GM11168 (cell line): ENCODE results near the gene SMOC1.

Source experiments
- in situ Hi-C: fragments of 300-500 bp; cut with MboI; formaldehyde crosslinking; loops from one replicate; pipeline ENCODE4 v1.12.0; 2022; ENCODE audit warnings: low sequenced_read_pairs; ENCODE audit not compliant: unreplicated experiment

Gene SMOC1

DNA sequence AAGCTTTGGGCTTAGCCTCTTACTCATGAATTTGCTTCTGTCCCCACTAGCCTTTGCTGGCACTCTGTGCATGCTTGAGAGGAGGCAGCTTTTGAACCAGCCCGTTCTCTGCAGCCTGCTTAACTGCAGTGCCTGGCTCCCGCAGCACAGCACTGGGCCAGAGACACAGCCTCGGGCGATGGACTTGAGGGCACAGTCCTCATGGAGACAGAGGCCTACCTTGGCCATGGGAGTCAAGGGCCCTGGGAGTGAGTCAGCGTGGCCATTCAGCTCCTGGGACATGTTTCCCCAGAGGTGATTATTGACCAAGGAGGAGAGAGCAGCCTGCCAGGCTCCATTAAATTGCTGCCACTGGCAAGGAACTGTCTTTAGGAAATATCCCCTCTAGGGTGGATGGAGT is 93.5 kb downstream of the SMOC1 start:
- in situ Hi-C loops, result loop anchor here (5.0 kb wide), 1 partner anchor 75 kb away; no protein-coding TSS in a partner anchor

DNA sequence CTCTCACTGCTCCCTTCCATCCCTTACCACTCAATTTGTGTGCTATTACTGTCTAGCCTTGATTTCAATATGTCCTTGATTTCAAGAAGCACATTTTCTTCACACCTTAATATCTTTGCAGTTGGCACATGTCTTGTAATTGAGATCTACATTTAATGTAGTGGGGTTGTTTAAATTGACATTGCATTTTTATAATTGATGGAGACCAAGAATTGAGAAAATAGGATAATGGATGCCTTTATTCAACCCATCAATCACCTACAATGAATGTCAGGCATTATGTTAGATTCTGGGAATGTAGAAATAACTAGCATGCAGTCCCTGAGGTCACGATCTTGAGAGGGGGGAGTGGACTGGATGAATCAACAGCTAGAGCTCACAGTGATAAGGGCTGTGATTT is 94.6 kb downstream of the SMOC1 start:
- in situ Hi-C loops, result loop anchor here (5.0 kb wide), 1 partner anchor 77 kb away; no protein-coding TSS in a partner anchor

DNA sequence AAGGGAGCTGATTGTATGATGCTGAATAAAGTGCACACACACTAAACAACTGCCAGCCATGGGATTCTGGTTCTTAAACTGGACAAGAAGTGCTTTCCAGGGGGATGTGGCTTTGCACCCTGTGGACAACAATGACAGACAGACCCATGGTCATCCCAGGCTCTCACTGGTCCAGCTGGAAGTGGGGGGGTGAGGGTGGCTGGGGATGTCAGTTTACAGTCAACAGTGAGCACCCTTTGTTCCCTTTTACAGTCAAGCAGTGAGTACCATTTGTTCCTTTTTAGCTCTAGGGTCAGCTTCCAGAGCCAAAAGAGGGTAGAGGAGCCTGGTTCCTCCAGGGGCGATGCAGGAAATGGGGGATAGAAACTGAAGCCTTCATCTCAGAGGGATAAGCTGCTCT is 100.7 kb downstream of the SMOC1 start:
- in situ Hi-C loops, result no loop called here

DNA sequence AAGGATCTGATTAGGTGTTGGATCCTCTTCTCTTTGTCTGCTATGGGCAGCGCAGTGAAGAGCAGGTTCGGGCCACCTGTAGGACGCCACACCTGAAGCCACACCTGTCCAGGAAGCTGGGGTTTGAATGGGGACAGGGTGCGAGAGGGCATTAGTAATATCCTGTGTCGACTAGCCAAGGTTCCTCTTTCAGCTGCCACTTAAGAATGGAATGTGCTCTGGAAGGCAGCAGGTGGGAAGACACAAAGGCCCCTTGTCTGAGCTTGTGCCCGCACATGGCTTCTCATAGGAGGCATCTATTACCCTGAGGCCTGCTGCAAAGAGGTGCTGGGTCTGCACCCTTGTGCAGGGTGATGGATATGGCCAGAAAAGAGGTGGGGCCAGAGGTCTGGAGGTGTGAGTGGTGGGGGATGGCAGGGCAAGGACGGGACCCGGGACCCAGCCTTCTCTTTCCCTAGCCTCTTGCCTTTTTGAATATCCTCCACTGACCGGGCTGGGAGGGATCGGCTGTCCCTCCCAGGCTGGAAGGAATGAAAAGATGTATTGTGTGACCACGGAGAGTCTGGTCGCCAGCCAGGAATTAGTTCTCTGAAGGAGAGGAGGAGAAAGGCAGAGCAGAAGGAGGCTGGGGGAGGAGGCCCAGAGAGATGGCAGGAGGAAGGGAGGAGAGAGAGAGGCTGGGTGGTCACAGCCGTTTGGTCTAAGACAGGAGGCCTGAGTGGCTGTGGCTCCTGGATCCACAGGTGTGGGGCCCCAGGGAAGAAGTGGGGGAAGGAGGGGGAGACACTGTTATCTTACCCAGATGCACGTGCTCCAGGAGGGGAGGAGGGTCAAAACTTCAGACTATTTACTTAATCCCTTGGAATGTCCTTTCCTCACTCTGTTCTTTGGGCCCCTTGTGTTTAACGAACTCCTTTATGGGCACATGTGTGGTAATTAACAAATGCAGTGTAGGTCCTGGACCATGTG is 101.5 kb downstream of the SMOC1 start:
- in situ Hi-C loops, result no loop called here

DNA sequence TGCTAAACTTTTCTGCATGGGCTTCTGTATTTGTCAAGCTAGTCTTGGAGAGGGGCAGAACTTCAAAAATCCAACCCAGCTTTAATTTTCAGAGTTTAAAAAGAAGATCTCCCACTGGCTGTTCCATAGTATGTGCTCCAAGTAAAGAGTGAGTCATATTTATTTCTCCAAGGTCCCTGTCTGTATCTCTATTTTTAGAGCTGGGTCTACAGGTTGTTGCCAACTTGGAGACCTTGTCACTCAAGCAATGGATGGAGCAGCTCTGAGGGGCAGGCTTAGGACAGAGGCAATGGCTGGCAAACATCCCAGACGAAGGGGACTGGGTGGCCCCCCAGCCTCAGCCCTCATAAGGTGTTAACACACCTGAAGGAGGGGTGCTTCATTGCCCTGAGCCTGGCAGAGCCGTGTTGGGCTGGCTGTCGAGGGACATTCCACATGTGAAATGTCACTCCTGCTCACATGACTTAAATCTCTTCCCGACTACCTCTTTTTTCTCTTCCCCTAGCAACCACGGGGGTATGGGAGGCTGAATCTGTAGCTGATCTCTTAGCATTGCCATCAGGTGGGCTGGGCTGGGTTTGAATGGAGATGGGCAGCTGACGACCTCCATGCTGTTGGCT is 103.1 kb downstream of the SMOC1 start:
- in situ Hi-C loops, result no loop called here

DNA sequence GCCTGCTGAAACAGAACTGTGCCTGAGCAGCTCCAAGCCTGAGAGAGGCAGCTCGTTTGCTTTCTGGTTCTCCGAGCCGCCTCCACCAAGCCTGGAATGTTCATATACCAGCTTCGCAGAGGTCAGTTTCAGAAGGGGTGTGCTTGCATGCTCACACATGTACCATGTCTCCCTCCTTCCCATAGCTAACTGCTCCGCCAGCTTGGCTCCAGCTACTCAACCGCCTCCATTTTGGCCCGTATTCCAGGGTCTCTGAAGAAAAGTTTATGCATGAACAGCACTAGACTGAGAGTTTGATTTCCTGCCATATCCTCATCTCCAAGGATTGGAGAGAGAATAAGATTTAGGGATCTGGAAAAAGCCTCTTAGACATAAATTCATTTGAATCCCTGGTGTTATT is 103.7 kb downstream of the SMOC1 start:
- in situ Hi-C loops, result no loop called here

DNA sequence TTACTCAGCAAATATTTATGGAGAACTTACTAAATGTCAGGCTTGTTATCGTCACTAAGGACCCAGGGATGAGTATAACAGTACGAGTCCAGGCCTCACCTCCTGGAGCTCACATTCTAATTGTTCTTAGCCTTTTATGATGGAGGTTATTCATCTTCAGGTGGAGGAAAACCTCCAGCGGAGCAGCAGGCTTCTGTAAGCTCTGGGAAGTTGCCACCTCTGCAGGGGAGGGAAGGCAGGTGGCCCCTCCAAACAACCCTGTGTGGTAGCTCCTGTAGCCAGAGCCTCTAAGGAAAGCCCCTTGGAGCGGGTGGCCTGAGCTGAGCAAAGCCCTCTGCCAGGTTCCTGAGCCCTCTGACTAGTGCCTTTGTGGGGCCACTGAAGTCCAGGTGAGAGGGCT is 104.1 kb downstream of the SMOC1 start:
- in situ Hi-C loops, result no loop called here

DNA sequence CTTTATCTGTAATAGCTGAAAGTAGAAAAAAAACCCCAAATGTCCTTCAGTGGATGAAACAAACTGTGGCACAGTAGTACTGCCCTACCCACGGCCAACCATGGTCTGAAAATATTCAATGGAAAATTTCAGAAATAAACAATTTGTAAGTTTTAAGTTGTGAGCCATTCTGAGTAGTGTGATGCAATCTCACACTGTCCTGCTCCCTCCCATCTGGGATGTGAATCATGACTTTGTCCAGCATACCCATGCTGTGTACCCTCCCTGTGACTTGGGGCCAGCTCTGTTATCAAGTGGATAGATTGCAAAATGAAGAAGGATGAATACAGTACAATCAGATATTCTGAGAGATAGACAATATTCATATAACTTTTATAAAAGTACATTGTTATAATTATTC is 106.2 kb downstream of the SMOC1 start:
- in situ Hi-C loops, result no loop called here

DNA sequence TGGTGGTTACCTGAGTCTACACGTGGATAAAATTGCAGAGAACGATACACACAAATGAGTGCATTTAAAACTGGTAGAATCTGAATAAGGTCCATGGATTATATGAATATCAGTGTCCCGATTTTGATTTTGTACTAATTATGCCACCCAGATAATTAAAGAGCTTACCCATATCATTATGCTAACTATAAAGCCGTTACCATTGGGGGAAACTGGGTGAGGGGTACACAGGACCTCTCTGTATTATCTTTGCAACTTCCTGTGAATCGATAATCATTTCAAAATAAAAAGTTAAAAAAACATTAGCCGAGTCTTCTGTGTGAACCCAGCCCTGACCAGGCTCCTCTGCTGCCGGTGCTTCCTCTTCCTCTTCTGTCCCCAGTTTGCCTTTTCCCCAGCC is 107.1 kb downstream of the SMOC1 start:
- in situ Hi-C loops, result no loop called here

DNA sequence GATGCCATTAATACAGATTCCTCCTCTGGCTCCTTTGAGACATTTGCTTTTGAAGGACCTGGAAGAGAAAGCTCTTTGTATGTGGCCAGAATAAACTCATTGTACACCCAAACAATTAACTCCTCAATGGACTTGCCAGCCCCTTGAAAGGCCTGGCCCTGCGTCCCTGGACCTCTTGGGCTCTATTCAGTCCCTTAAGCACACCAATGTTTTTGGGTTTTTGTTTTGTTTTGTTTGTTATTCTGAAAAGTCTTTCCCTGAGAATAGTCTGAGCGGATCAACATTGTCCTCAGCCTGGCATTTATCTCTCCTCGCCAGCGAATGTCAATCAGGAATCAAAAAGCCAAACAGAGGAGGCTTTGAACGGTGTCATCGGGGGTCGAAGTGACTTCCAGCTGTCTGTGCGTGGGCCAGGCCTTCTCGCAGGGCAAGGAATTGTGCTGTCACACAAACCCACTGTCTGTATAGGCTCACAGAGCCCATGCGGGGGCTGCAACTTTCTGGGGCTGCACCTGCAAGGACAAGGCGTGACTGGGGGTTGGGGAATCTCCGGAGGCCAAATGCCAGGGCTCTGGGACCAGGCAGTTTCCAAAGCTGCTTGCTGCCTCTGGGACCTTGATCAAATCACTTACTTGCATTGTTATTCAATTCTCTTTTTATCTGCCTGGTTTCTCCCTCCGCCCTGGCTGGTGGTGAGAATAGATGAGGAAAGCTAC is 108.3 kb downstream of the SMOC1 start:
- in situ Hi-C loops, result no loop called here

DNA sequence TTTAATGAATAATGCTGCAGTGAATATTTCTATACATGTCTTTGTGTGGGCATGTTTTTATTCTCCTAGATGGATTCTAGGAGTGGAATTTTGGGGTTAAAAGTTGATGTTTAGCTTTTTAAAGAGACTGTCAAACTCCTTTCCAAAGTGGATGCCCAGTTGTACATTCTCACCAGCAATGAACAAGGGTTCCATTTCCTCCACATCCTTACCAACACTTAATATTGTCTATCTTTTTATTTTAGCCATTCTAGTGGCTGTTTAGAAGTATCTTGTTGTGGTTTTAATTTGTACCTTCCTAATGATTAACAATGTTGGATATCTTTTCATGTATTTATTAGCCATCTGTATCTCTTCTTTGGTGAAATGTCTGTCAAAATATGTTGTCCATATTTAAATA is 109.8 kb downstream of the SMOC1 start:
- in situ Hi-C loops, result no loop called here

DNA sequence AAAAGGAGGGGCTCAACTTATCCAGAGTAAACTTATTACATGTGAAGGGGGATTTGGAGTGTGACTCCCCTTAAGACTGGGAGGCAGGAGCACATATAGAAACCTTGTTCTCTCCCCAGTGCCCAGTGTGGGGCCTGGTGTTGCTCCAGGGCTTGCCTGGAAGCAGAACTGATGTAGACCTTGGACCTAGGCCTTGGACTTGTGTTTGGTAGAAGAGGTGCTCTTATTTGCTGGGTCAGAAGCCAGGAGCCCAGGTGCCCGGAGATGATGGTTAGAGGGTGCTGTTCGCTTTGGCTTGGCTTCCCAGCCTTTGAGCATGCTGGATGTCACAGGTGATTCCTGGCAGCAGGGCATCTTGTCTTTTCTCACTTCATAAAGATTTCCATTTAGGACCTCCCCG is 110.4 kb downstream of the SMOC1 start:
- in situ Hi-C loops, result no loop called here

DNA sequence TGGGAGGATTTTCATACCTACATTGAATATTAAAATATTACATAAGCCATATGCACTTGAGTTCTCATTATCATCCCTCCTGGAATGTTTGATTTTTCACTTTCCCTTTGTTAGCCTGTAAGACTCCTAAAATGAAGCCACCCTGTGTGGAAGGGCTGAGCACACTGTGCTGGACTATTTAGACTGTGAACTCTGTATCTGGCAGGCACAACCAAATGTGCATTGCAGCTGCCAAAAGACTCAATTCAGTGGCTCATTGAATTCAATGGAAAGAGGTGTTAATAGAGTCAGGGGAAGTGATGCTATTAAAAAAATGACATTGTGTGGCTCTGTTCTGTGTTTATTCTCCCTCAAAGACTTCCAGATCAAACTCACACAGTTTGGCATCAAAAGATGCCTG is 111.1 kb downstream of the SMOC1 start:
- in situ Hi-C loops, result no loop called here

DNA sequence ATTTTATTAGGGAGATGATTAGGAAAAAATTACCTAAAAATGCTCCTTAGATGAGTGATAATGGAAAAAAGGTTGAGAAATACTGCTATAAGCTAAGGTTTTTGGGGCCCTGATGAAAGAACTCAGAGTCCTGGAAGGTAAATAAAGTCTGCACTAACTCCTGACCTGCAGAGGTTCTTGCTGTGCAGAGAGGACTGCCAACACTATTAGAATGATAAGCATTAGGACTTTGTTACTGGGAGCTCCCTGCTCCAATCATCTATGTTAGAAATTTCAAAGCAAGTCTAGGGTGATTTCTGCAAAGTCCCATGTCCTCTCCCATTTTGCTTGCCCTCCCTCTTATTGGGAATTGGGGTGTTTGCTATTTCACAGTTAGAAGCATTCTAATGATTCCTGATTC is 112.2 kb downstream of the SMOC1 start:
- in situ Hi-C loops, result no loop called here

DNA sequence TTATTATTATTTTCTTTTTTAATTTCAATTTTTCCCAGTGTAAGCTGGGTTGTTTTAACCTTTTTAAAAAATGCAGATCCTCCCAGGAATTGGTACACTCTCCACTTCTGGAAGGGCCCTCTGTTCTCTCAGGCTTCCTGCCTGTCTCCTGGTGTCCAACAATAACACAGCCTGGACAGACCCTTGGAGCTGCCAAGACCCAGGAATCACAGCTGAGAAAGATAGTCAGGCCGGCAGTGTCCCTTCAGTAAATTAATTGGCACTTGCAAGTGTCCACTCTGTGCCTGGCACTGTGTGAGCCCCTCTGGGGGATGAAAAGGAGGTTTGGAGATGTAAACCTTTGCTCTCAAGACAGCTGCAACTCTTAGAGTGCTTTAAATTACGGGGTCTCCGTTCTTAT is 113.3 kb downstream of the SMOC1 start:
- in situ Hi-C loops, result no loop called here

DNA sequence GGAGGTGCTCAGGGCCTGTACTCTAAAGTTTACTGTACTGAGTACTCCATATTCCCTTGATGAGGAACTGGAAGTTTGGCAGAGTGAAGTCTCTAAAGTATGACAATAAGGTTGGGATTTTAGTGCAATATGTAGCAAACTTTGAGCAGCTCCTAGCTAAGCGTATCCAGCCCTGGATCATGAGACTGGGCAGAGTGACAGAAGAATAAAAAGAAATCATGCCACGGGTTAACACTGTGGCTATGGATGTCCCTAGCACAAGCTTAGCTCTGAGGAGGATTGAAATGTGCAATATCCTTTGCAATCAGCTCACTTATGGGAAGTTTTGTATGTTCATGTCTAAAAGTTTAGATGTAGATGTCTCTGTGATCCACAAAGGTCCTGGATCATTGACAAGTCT is 114.1 kb downstream of the SMOC1 start:
- in situ Hi-C loops, result no loop called here

DNA sequence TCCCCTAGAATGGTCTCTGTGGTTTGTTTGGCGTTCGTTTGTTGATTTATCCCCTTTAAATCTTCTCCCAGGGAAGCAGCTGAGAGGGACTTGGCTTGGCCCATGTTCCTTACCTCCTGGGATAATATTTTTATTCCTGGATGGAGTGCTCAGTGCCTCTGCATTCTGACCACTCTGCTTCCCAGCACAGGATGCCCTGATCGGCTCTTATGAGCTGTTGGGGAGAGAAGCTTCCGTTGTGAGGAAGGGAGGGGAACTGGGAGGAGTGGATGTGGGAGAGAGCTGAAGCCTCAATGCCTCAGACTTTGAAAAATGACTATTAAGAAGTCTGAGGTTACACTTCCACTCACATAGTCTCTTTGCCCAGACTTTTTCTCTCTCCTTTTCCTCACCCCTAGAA is 114.8 kb downstream of the SMOC1 start:
- in situ Hi-C loops, result no loop called here

DNA sequence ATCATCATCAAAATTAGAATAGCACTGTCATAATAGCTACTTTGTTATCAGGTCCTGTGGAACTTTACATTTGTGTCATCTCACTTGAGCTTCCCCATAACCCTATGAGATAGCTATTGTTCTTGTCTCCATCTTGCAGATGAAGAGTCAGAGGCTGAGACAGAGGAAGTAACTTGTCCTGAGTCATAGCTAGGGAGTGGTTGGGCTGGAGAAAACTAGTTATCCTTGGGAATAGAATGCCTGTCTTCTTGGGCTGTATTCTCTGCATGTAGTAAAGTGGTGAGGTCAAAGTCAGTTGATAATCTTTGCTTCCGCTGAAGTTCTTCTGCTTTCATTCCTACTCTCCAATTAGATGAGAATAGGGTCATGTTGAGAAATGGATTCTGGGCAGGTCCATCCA is 117.0 kb downstream of the SMOC1 start:
- in situ Hi-C loops, result no loop called here

DNA sequence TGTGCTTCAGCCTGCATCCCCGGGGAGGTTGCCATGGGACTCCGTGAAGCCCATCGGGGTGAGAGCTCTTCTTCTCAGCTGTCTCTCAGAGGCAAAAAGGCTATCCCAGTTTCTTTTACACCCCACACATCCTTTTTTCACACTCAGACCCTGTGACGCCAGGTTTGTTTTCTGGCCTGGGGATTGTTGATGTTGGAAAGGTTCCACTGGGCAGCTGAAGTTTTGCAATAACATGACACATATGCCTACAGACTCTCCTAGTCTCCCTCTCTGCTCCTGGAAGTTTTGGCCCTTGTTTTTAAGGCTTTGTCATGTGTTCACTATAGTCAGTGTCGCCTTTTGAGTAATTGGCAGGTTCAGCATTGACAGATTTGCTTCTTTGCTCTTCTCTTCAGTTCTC is 118.6 kb downstream of the SMOC1 start:
- in situ Hi-C loops, result no loop called here

DNA sequence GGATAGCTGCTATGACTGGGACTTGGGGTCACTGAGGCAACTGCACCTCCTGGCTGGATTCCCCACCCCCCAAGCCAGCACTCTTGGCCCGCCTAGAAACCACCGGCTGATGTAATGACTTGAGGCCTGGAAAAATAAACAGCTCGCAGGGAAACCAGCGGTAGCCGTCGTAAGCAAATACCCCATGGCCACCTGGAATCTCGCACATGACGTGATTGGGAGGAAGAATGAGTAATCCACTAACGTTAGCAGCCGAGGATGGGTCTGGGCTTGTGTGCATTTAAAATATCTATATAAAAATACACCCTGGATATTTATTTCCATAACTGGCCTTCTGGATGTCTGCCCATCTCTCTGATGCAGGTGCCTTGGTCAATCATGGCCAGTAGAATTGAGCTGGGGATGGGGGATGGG is 120.1 kb downstream of the SMOC1 start:
- in situ Hi-C loops, result no loop called here

DNA sequence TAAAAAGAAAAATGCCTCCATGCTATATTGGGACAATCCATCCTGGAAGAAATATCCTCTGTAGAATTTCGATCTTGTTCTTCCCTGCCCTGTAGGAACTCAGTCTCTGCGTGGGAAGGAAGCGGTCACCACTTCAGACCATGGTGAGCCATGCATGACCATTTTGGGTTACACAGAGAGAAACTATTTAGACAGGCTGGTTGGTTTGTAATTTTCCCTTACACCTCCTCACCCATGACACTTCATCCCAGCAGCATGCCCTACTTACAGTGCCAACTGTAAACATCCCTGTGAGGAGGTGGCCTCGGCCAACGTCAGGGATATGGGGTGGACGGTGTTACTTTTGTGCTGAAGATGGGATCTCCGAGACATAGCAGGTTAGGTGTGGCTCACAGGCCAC is 121.4 kb downstream of the SMOC1 start:
- in situ Hi-C loops, result no loop called here
